HG03469 (cell line): ENCODE measurements around the gene TLNRD1.

Experiments used
- ATAC-seq: cut with Tn5 transposase; IDR thresholded peaks from one replicate; pipeline ENCODE4 v1.9.1; 2021; ENCODE audit warnings: mild to moderate bottlenecking, moderate library complexity, moderate number of reproducible peaks; ENCODE audit not compliant: unreplicated experiment

TLNRD1 gene

GRCh38 chr15:80977627-80978036 is 23.1 kb upstream of the TLNRD1 start:
- no peak for ATAC-seq

GRCh38 chr15:80978685-80979329 is 21.9 kb upstream of the TLNRD1 start:
- no peak for ATAC-seq

- no peak for ATAC-seq
Observed at GRCh38 chr15:80979538-80980200, 21.1 kb upstream of the TLNRD1 start.

- no peak for ATAC-seq
Observed at GRCh38 chr15:80982205-80982604, 18.5 kb upstream of the TLNRD1 start.

- ATAC-seq: no peak
Observed at GRCh38 chr15:80982839-80983238, 17.9 kb upstream of the TLNRD1 start.

- no peak for ATAC-seq
Observed at GRCh38 chr15:80984856-80985255, 15.9 kb upstream of the TLNRD1 start.

- ATAC-seq: no peak
Observed at GRCh38 chr15:80985981-80986380, 14.7 kb upstream of the TLNRD1 start.

DNA sequence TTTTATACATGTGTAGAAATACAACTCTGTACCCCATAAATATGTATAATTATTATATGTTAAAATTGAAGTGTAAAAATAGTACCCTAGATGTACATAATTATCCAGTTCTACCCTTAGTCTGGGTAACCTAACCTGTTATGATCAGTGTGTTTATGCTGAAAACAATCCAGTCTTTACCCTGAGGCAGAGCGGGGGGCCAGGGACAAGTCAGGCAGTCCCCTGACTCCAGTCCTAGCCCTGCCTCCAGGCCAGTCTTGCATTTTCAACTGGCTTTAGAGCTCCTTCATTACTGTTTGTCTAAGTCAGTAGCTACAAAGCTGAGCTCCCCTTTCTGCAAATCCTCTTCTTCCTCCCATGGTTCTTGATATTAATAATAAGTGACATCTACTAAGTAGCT is 14.2 kb upstream of the TLNRD1 start:
- no peak for ATAC-seq

DNA sequence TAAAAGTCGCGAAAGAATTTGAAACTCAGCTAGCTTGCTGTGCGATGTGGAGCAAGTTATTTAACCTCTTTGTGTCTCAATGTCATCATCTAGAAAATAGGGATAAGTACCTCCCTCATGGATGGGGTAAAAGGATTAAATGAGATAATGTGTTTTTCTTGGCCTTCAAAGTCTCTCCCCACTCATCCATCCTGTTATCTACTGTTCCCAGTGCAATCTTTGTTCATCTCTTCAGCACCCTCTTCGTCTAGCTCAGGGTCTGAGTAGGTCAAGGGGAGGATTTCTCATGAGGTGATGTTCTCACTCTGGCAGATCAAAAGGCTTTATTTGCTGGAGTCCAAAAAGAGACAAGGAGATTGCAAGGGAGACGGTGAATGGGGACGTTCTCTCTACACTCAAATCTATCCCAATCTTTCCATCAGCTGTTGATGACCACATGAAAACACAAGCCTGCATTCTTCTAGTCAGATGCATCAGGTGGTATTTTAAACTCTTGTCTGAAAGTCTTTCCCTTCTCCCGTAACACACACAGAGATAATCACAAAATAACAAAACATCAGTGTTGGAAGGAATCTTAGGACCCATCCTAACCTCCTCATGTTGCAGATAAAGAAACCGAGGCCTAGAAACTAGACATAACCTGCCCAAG is 12.5 kb upstream of the TLNRD1 start:
- ATAC-seq: no peak

- ATAC-seq: no peak
Observed at GRCh38 chr15:80989081-80989517, 11.6 kb upstream of the TLNRD1 start.

- ATAC-seq: peak; percentile 80
Observed at GRCh38 chr15:80989518-80990478, 10.9 kb upstream of the TLNRD1 start, which contains the start of gene MESD. Gene MESD, minus strand, starts transcription at chr15:80989819. Its CDS starts 28 bp downstream, at chr15:80989791.

- no peak for ATAC-seq
Observed at GRCh38 chr15:80990955-80991354, 9.8 kb upstream of the TLNRD1 start.

GRCh38 chr15:80991421-80991820 is 9.3 kb upstream of the TLNRD1 start:
- no peak for ATAC-seq

DNA sequence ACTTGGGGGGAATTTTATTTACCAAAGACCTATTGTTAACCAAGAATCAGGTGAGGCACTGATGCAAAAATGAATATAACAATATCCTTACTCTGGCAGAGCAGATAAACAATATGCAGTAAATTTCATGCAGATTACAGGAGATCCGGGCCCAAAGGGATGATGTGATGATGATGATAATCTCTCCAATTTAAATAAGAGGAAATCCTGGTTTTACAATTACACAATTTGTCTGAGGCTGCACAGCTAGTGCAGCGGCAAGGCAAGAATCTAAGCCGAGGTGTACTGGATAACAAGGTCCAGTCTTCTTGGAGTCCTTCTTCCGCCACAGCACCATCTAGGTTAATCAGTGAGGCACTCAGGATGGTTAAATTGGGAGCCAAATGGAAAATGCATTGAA is 8.7 kb upstream of the TLNRD1 start:
- ATAC-seq: no peak

GRCh38 chr15:80992441-80992840 is 8.3 kb upstream of the TLNRD1 start:
- no peak for ATAC-seq

DNA sequence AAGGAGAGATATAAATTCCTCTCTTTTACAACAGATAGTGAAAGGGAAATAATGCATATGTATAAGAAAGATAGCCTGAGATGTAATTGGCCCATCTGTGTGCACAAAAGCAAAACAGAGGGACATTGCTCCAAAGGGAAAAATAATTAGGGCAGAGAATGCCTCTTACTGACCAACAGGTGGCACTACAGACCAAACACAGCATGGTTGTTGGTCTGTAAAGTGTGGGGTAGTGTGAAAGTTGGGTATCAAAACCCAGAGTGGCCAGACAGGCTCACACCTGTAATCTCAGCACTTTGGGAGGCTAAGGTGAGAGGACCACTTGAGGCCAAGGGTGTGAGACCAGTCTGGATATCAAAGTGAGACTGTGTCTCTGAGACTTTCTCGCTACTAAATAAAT is 4.5 kb upstream of the TLNRD1 start:
- ATAC-seq: no peak

DNA sequence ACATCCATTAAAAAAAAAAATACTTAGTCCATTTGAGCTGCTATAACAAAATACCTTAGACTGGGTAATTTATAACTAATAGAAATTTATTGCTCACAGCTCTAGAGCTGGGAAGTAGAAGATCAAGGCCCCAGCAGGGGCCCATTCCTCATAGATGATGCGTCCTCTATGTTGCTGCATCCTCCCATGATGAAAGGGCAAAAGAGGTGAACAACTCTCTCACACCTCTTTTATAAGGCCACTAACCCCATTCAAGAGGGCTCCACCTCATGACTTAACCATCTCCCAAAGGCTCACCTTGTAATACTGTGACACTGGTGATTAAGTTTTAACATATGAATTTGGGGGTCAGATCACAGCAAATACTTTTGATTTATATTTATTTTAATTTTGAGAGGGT is 3.0 kb upstream of the TLNRD1 start:
- ATAC-seq: no peak

GRCh38 chr15:80998251-80998650 is 2.5 kb upstream of the TLNRD1 start:
- ATAC-seq: no peak

DNA sequence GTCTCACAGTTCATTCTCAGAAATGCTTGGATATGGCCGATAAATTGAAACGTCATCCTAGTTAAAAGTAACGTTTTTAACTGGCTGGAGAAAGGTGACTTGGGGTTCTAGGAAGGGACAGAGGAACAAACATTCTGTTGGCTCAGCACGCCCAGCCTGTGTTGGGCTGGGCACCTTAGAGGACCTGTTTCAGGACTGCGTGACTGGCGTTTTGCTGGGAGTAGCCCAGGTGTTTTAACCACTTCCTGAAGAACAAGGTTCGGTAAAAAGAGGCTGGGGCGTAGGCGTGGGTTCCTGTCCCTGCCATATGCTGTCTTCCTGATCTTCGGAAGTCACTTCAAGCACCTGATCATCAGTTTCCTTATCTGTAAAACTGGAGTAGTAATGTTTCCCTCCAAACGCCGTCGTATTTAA is 1.1 kb upstream of the TLNRD1 start:
- peak; percentile 26 for ATAC-seq

GRCh38 chr15:81000144-81000623 is 539 bp upstream of the TLNRD1 start:
- no peak for ATAC-seq
